AG08395 (cell line): Measurements from ENCODE around the gene NAALADL2.
"Not testable (repeated sequence)": the region's sequence is repeated elsewhere in the genome, so short reads cannot be mapped to it uniquely, and the experiment has no call there.

Source experiments
- DNase-seq: peaks from one replicate; pipeline ENCODE4 v3.0.0; 2012; ENCODE audit warnings: mixed read lengths, low spot score

Gene NAALADL2

GRCh38 chr3:175312791-175313190, 453.7 kb downstream of the NAALADL2 start:
- DNase-seq, result no peak

DNA sequence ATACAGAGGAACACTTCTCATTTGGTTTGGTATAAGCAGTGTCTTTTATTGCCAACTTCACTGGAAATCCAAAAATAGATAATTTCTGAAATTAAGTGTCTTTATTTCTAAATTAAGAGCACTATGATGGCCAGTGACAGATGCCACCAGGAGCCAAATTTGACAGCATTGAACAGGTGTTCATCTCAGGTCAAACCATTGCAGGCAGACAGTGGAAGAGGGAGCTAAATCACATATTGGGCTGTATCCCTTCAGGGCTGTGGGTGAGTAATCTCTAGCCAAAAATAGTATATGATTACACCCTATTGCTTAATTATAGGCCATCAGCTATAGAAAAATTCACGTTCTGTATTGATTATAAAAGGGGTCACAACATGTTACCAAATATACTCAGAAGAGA, 457.7 kb downstream of the NAALADL2 start:
- DNase-seq, result no peak

- no peak for DNase-seq
Measured at GRCh38 chr3:175325440-175325839, 466.3 kb downstream of the NAALADL2 start.

GRCh38 chr3:175326041-175326440, 466.9 kb downstream of the NAALADL2 start:
- no peak for DNase-seq

DNA sequence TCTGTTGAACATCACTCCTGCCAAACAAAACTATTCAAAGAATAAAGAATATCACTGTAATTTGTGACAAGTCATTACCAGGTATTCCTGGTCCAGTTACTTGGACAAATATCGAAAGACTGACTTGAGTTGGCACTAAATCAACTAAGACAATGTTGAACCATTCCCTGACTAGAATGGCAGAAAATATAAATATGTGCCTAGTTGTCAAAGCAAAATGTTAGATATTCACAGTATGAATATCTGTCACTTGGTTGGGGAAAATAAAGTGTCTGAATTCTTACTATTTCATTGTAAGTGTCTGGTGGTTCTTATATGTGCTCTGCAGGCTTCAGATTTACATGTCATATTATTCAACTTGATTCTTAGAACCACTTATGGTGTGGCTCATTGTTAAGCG, 470.2 kb downstream of the NAALADL2 start:
- DNase-seq, result no peak

DNA sequence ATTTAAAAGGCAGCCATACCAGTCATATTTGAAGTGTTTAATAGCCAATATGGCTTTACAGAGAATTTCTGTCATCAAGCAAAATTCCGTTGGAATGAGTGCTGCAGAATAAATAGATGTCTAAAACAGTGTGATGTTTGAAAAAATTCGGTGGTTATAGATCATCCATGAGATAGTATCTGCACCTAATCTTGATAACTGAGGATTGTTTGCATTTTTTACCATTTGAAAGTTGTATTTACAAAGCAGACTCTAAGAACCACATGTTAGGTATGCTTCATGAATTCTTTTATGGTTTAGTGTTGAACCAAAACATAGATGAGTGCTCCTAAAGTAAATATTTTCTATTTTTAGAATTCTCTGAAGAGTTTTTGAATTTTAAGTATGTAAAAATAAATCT, 476.1 kb downstream of the NAALADL2 start:
- DNase-seq, result no peak

DNA sequence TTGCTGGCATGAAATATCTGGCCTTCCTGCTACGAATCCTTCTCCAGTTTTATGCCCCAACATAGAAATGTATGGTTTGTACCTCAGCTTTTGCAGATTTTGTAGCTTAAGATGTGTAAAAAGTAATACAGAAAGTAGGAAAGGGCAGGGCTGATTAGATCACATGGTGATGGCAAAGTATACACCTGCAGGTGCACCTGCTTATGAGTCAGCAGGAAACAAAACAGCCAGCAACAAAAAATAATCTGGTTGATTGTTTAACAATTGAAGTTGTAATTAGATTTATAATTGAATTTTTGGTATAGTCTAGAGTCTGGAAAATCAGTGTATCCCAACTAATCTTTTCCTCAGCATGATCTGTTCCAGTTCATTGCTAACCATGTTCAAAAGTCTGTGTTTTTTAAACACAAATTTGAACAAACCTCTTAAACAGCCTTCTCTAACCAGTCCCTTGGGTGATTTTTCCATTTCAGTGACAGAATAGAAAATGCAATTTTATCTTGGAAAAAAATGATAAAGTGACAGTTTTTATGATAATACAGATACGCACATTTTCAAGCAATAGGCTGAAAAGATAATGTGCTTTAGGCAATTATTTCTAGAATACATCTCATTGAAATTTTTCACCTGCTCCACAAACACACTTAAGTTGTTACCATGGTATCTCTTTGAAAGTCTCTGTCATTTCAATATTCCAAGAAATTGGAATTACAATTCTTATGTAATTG, 477.4 kb downstream of the NAALADL2 start:
- DNase-seq, result no peak

DNA sequence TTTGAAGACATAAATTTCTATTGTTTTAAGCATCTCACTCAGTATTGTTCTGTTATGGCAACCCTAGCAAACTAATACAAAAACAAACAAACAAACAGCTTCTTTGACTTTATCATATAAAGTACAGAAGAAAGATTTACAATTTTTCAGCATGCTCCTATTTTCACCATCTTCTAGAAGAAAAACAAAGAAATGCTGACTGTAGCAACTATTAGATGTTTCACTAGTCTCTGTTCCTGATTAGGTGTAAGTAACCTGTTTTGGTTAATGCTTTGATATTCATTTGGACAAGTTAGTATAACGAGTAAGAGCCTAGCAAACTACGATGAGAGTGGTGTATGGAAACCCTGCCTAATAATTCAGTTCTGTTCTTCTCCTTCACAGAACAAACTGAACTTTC, 478.5 kb downstream of the NAALADL2 start:
- DNase-seq, result no peak

DNA sequence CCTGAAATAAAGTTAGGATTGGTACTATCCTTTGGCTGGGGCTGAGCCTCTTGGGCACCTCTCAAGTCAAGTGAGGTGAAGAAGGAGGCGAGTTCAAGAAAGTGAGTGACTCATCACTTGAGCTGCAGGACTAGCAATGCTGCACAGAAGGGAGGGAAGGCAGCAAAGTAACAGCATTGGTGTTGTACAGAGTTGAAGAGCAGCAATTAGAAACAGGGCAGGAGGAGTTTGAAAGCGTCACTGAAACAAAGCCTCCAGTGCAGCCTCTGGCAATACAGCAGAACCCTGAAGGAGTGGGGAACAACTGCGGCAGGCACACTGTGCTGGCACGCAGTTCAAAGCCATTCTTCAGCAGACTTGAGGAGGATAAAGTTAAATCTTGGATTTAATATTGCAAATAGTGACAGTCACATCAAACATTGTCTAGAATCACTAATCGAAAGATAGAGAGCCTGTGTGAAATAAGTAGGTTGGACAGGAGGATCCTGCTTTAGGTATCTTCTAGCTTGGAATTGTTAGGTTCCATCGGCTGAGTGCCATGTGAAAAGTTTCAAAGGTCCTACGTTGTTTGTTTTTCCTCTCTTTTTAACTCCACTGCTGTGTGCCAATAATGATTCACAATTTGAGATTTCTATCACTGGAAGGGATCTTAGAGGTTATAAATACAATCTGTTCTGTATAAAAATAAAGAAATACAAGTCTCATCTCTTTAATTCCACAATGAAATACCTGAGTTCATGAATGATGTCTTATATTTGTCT, 479.8 kb downstream of the NAALADL2 start:
- peak; percentile 74 for DNase-seq

DNA sequence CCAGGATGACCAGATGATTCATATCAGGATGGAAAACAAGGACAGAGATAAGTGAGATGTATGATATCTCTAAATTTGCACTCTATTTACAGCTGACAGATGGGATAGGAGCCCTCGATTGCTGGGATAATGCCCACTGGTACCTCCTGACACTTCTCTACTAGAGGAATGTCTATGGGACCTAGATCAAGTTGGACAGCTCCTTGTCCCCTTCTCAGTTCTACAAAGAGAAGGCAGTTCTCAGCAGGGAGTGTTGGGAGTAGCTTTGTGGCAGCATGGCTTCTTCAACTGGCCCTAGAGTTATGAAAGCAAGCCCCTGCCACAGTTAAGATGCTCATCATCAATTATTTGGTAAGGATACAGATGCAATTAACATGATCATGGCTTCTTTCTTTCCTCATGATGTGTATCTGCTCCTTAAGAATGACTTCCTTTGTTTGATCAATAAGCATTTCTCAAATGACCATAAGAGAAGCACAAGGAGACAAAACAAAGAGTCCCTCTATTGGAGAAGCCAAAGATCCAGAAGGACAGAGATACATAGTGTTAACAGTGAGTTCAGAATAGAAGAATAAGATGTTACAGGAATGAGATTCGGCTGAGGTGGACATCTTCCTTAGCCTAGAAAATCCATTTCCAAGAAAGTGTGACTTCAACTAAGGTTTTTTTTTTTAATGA, 481.3 kb downstream of the NAALADL2 start:
- no peak for DNase-seq

DNA sequence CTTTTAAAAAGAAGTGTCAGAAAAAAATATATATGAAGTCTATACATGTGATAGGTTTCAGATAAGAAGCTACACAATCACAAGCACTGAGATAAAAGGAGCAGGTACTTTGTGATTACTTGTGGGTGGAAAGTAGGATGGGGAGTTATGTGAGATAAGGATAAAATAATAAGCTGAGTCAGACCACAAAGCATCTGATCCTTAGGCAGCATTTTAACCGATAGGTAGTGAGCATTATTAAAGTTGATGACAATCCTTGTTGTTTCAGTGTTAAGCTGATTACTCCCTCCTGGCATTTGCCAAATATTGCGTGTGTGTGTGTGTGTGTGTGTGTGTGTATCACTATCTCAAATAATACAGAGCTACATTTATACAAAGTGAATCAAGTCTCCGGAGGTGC, 483.1 kb downstream of the NAALADL2 start:
- DNase-seq, result no peak

DNA sequence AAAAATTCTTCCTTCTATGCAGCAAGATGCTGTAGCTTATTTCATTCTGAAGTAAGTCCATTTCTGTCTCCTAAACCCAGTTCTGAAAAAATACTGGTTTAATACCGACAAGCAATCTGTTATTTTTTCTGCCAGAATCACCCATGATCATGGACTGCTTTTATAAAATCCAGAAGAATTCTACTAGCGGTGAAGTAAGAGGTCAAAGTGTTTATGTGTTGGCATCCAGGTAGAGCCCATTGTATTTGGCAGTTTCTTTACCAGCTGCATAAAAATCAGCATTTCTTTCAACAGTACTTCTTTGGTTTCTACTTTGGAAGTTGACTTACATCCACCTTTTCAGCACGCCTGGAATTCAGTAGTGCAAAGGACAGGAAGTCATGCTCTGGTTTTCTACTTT, 484.8 kb downstream of the NAALADL2 start:
- no peak for DNase-seq

DNA sequence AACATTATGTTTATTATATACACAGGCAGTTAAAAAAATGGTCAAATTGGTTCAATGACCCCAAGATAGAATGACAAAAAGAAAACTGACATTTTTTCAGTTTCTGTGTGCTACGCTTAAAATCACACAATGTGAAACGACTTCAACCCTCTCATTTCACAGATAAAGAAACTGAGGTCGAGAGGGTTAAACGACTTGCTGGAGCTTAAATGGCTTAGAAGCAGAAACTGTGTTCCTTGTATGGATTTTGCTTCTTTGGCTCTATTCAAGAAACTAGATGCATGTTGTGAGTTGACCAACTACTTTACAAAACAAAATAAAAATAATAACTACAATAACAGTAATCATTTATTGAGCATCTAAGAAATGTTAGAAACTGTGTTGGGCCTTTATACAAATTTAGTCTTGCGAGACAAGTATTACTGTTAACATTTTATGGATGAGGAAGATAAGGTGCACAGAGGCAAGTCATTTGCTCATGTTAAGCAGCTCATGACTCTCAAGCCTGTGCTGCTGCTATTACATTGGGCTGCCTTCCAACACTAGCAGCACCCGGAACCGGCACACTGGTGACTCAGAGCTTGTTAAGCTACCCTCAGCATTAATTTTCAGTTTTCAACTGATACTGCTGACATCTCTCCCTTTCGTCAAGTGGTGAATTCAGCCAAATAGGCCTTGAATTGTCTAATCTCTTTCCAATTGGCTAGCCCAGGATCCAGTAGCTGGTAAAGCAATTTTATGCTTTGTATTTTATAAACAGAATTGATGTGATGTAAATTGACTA, 487.6 kb downstream of the NAALADL2 start:
- peak; percentile 81 for DNase-seq

- DNase-seq, result no peak
Measured at GRCh38 chr3:175349168-175349567, 490.0 kb downstream of the NAALADL2 start.

DNA sequence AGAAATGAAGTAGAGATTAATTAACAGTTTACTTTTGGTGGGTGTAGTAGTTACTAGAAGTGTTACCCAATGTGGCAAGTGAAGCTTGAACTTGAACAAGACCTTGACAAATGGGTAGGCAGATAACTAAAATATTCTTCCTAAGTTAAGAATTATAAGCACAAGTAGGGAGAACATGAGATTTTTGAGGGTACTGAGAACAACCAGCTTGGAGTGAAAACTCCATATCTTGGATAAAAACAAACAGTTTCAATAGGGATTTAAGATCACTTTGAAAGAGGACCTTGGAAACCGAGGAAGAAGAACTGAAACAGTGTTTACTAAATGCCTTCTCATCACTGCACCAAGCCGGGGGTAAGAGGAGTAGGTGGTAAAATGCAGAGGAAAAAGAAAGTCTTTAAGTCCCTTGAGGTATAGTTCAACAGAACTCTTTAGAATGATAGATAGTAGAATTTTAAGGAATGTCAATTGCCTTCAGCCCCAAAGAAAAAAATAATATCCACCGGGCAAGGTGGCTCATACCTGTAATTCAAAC, 496.7 kb downstream of the NAALADL2 start:
- no peak for DNase-seq

DNA sequence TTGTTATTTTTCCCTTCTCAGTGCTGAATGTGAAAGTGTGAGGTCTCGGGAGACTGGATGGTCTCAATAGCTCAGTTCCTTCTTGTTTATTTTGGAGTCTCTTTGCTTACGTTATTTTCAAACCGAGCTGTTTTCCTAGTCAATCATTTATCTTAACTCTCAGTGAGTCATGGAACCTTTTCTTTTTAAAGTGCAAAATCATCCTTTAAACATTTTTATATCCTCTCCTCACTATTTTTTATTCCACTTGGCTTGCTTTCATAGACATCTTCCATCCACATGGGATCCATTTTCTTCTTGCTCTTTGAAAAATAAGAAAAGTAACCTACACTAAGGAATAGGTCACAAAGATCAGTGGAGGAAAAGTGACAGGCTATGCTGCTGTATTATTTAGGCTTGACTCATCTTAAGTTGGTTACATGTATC, 497.8 kb downstream of the NAALADL2 start:
- no peak for DNase-seq

DNA sequence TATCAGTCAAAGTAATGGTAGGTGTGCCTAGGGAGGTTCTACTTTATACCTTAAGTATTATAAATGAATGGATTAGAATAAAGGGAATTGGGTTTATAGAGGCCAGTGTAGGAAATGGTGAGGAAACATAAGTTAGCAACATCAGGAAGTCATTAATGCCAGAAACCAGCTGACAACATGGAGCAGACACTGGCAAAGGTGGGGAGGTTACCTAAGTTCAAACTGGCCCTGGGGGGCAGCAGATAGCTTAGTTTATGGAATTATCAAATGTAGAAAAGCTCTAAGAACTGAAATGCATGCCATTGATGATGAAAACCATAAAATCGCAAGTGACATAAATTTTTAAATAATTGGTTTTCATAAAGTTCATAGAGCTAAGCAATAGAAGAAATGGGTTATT, 498.6 kb downstream of the NAALADL2 start:
- no peak for DNase-seq

- no peak for DNase-seq
Measured at GRCh38 chr3:175358935-175359334, 499.8 kb downstream of the NAALADL2 start.

- DNase-seq, result not testable (repeated sequence)
Measured at GRCh38 chr3:175370426-175370825, 511.3 kb downstream of the NAALADL2 start.

GRCh38 chr3:175371187-175371586, 512.1 kb downstream of the NAALADL2 start:
- DNase-seq, result not testable (repeated sequence)

DNA sequence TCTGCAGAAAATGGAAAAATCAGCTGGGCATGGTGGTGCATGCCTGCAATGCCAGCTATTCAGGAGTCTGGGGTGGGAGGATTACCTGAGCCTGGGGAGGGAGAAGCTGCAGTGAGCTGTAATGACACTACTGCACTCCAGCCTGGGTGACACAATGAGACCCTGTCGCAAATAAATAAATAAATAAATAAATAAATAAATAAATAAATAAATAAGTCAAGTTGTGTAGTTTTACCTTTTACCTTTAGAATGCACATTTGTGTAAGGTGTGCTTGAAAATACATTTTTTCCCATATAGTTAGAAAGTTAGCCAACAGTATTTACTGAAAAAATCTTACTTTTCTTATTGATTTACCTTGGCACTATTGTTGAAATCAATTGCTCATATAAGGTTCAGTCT, 515.6 kb downstream of the NAALADL2 start:
- no peak for DNase-seq

DNA sequence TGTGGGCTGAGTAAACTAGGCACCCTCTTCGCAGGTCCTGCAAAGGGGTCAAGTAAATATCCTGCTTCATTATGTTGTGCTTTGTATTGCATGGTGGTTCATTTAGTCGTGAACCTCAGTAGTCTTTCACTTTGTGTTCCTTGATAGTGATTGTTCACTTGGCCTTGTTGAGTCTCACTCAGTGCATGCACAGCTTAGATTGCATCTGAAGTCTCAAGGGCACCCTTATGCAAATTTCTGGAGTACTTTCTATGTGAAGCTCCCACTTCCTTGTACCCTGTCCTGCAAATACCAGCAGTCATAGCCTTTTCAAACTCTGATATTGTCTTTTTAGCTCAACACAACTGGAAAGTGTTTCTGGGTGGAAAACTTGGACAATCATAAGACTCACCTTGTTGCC, 519.2 kb downstream of the NAALADL2 start:
- no peak for DNase-seq
